ENCODE data around the gene LPP. TPM values are rescaled to one million over a fixed set of nuclear protein-coding genes. Genes with fewer than 3 reads are reported as not detected.

LPP gene
- total RNA-seq, 1 experiment from 2014 or later, result 17.4 TPM

DNA sequence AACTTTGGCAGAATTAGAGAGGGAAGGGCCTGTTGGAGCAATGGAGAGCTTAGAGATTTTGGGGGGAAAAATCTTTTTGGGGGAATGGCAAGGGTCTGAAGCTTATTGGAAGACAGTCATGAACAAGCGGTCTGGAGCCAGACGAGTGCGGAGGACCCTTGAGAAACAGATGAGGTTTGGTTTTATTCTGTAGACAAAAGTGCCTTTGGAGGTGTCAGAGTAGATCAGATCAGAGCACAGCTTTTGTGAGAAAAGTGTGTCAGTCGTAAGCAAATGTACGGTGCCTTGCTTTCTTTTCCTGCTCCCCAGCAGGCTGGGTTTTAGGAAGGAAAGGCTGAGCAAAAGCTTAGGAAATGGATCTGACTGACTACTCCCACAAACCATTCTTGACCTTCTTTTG, 781.0 kb downstream of the LPP start:
- no peak for DNase-seq (ENCODE audit: low read depth)

DNA sequence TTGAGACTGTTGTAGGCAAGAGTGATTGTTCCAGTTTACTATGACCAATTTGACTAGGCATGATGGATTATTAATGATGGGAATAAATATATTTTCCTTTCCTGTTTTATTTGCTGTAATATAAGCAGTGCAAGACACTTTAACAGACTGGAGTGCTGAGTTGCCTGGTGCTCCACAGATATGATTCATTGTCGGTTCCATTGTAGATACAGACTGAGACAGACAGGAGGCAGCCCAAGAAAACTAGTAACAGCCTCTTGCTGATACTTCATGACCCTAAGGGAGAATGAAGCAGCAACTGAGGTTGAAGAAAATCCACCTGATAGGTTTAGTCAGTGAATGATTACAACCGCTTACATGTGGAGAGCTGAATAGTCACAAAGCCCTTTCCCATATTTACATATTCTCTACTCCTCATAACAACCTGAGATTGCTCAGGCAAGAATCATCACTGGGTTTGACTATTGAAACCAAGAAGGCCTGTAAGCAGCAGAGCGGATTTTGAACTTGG, 782.7 kb downstream of the LPP start:
- no peak for DNase-seq (ENCODE audit: low read depth)

DNA sequence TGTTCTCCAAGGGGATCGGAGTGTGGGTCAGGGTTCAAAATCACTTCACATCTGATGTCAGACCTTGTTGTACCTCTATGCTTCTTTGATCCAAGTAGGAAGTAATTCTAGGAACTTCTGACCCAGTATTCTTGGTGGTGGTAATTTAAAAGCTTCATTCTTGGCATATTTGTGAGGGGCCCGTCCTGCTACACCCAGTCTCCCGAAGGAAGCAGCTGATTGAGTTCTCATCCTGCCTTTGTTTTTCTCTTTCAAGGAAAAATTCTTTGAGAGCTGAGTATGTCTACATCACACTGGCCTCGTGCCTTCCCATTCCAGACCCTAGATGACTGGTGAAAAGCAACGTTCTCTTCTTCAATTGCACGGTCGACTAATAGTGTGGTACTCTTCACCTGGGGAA, 783.4 kb downstream of the LPP start:
- DNase-seq (ENCODE audit: low read depth), result no peak

DNA sequence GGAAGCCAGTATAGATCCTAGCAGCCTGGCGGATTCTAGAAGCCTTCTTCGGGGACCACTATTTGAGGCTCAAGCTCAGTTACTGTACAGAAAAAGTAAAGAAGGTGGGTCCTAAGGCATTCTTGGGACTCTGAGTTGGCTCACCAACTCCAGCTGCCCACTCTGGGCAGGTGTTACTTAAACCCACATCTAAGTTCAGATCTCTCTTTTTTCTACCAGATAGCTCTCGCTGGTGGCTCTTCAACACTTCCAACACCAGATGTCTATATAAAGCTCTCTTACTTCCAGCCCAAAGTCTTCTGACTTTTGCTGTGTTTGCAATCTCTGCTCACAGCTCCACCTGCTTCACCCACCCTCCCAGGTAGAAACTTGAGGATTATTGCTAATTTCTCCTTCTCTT, 785.0 kb downstream of the LPP start:
- no peak for DNase-seq (ENCODE audit: low read depth)

DNA sequence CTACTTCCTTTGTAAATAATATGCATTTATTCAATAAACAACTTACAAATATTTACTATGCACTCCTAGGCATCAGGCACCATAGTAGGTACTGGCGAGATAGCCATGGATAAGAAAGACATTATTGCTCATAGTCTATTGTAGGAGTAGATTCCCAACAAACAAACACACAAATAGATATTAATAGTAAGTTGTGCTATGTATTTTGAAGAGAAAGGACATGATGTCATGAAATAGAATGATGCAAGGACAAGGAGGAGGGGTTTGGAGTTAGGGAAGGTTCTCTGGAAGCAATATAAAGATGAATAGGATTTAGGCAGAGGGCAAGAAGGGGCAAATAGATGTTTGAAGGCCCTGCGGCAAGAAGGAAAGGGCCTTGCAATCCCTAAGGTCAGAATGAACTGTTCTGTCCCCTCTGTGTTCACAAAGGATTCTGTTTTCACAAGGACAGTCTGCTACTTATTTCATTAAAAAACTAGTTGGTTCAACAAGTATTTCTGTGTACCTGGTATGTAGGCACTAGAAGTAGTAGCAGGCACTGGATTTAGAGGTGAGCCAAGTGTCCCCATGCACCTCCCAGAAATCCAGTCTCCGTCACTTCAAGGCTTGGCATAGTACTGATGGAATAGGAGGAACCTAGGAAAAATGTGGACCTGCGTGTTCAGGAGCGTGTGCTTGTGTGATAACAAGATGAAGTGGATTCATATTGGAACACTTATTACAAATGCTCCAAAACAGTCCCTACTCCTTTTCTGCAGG, 786.0 kb downstream of the LPP start:
- DNase-seq (ENCODE audit: low read depth), result no peak

Small RNAs within 50 kb of the gene (small RNA-seq; reads per million reads assigned to genes)
- 168 reads per million, percentile 97 among the genes with 10 or more reads in this experiment for gene MIR28
